Left renal cortex interstitium (tissue), 4 donors: ENCODE results near the gene COX8A. TPM values are rescaled to one million over a fixed set of nuclear protein-coding genes. Genes with fewer than 3 reads are reported as not detected.
"Not testable (repeated sequence)": the region's sequence is repeated elsewhere in the genome, so short reads cannot be mapped to it uniquely, and the experiment has no call there.

Source experiments
- DNase-seq, 4 donors: peaks; one replicate each; pipeline ENCODE4 v3.0.0-alpha.2; 2013; ENCODE audit warnings: low read depth in 4 of 4, low spot score in 2 of 4, missing footprints in 1 of 4
- polyA plus RNA-seq, 4 donors: library from polyadenylated mRNA; unstranded; fragments of 120-200 nt; gene quantifications; one replicate each; pipeline ENCODE4 v1.2.1, GENCODE V29; 2013; ENCODE audit not compliant: insufficient read length in 4 of 4

The COX8A gene
- polyA plus RNA-seq, 4 donors = 228 to 401 (median 302) TPM

DNA sequence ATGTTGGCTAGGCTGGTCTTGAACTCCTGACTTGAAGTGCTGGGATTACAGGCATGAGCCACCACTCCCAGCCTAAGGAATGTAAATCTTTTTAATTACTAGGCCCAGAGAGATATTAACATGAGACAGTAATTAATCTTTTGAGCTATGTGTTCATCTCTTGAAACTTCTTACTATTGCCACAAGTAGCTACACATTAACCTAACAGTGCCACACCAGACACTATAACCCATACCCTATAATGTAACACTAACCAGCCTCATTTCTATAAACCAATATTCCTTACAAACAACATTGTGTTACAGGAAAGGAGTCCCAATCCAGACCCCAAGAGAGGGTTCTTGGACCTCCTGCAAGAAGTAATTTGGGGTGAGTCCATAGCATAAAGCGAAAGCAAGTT lies 8.0 kb upstream of the COX8A start:
- no peak for DNase-seq

DNA sequence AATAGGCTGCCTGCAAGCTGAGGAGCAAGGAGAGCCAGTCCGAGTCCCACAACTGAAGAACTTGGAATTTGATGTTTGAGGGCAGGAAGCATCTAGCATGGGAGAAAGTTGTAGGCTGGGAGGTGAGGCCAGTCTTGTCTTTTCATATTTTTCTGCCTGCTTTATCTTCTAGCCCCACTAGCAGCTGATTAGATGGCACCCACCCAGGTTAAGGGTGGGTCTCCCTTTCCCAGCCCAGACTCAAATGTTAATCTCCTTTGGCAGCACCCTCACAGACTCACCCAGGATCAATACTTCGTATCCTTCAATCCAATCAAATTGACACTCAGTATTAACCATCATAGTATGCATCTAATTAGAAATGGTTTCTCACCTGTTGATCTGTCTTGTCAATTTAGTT lies 5.0 kb upstream of the COX8A start:
- no peak for DNase-seq

GRCh38 chr11:63970902-63971301 lies 3.5 kb upstream of the COX8A start:
- no peak for DNase-seq

DNA sequence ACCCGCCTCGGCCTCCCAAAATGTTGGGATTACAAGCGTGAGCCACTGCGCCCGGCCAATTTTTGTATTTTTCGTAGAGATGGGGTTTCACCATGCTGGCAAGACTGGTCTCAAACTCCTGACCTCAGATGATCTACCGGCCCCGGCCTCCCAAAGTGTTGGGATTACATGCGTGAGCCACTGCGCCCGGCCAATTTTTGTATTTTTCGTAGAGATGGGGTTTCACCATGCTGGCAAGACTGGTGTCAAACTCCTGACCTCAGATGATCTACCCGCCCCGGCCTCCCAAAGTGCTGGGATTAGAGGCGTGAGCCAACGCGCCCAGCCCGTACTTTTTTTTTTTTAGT lies 535 bp upstream of the COX8A start:
- not testable (repeated sequence) for DNase-seq

DNA sequence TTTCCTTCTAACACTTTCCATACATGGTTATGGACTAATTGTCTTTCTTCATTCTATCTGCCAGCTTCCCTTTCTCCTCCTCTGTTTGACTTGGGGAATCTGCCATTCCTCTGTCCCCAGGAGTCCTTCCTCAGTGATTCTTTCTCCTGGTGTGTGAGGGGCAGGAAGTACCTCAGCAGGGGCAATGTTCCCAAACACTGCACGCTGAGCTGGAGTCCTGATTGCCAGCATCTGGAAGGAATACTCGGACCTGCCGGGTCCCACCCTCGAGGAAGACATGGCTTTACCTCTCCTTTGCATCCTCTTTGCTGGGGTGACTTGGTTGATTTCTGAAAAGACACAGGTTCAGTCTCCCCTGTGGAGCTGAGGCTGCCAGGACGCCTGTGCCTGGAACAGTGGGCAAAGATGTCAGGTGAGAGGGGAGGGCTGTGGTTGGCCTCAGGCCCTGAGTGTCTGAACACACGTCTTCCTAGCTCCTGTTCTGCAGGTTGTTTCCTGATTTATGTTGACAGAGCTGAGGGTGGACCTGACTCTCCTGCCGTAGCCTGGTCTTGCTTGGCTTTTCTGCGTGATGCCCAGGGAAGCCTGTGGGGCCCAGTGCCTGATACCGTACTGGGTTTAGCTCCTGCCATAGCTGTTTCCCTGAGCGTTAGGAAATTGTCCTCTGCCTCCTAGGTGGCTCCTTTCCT lies 4.3 kb downstream of the COX8A start:
- no peak for DNase-seq

DNA sequence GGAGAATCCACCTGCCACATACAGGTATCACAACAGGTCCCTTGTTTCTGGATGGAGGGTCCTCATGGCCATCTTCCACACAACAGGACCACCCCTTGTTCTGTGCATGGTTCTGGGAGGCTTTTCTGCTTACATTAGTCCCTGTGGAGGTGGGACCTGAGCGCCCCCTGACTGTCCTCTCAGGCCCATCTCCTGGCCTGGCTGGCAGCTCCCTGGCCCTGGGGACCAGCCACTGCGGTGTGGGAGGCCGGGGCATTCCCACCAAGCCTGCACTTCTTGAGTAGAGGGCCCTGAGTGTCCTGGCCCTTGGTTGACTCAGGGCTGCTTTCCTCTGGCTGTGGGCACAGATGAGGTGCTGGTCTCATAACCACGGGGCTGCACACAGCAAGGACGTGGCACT lies 5.0 kb downstream of the COX8A start:
- no peak for DNase-seq

DNA sequence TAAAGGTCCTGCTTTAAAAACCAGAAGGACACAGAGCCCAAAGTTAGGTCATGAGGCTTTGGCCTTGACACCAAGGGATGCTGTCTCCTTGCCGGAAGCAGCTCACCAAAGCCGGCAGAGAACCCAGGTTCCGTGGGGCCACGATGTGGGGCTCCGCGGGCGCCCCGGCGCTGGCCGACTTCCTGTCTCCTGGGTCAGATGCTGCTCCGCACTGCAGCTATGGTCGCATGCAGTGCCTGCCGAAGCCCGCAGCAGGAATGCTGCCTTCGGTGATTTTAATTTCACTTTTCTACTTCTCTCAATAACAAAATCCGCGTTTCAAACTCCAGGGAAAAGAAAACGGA lies 11.4 kb downstream of the COX8A start:
- DNase-seq = no peak

GRCh38 chr11:63986156-63986931 lies 11.9 kb downstream of the COX8A start, which contains the start of gene OTUB1:
TSS of gene OTUB1 (plus strand) at chr11:63986438. CDS start at chr11:63986457, 19 bp downstream.
- peak in 2 of 4 donors; percentile 84 to 87 for DNase-seq

DNA sequence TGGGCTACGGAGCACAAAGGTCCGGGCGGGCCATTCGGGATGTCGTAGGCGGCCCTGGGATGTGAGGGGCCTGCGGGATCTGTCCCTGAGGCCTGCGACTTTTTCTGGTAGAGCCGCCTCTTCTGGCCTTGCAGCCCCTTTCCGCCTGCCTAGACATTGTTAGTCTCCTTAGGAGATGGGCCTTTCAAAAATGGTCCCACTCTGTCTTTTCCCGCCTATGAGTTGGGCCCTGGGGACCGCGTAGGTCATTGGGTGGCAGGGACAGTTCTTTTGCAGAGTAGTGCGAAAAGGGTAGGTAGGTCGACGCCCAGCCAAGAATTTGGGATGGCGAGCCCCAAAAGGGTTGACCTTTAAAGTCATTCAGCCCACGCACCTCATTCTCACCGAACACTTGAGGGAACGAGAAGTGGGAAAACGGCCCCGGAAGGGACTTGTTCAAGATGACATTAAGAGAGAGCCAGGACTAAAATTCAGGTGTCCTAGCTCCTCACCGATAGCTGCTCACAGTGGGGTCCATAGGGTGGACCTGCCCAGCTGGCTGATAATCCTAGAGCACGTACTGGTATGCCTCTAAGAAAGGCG lies 12.6 kb downstream of the COX8A start:
- DNase-seq = no peak

GRCh38 chr11:63991558-63991957 lies 17.1 kb downstream of the COX8A start:
- no peak for DNase-seq

DNA sequence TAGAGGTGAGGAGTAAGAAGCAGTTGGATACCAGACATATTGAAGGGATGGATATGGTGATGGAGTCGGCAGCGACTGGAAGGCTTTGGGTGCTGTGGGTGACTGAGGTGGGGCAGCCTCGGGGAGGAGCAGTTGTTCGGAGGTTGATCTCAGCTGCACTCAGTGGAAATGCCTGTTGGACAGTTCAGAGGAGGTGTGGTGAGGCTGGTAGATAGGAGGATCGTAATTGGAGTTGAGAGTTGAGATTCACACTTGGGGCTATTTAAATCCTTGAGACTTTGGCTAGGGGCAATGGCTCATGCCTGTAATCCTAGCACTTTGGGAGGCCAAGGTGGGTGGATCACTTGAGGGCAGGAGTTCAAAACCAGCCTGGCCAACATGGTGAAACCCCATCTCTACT lies 18.7 kb downstream of the COX8A start:
- DNase-seq = no peak

DNA sequence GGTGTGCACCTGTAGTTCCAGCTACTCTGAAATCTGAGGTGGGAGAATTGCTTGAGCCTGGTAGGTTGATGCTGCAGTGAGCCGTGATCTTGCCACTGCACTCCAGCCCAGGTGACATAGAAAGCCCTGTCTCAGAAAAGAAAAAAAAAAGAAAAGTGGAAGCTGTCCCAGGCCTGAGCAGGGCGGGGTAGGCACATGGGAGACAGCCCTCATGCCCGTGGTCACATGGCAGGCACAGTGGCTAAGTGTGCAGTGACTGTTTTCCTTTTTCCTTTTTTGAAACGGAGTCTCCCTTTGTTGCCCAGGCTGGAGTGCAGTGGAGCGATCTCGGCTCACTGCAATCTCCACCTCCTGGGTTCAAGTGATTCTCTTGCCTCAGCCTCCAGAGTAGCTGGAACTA lies 19.6 kb downstream of the COX8A start:
- DNase-seq = no peak

GRCh38 chr11:63996512-63996911 lies 22.1 kb downstream of the COX8A start:
- DNase-seq = no peak

DNA sequence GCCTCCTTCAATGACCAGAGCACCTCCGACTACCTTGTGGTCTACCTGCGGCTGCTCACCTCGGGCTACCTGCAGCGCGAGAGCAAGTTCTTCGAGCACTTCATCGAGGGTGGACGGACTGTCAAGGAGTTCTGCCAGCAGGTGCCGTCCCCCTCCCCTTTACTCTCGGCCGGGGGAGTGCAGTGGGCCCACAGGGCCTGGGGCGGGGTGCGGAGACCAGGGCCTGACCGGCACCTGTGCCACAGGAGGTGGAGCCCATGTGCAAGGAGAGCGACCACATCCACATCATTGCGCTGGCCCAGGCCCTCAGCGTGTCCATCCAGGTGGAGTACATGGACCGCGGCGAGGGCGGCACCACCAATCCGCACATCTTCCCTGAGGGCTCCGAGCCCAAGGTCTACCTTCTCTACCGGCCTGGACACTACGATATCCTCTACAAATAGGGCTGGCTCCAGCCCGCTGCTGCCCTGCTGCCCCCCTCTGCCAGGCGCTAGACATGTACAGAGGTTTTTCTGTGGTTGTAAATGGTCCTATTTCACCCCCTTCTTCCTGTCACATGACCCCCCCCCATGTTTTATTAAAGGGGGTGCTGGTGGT lies 22.8 kb downstream of the COX8A start:
- DNase-seq = no peak

DNA sequence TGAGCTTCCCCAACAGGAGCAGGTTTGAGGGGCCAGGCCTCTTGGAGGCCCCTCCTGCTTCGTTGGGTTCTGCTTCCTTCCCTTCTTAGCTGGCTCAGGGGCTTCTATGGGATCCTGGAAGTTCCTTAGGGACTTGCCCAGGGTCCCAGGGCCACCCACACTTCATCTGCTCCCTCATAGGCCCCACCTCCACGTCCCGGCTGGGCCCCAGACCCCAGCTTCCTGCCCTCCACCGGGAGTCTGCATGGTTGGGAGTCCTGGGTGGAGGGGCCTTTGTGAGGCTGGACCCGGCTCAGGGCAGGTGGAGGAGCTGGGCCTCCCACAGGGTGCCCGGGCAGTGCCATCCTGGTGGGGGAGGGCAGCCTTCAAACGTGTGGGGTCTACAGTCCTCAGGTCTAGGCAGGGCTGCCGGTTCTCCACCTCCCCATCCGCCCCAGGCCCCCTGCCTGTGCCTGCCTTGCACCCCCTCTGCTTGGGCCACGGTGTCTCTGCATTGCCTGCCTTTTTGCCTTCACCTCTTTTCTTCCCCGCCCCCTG lies 23.4 kb downstream of the COX8A start:
- no peak for DNase-seq

DNA sequence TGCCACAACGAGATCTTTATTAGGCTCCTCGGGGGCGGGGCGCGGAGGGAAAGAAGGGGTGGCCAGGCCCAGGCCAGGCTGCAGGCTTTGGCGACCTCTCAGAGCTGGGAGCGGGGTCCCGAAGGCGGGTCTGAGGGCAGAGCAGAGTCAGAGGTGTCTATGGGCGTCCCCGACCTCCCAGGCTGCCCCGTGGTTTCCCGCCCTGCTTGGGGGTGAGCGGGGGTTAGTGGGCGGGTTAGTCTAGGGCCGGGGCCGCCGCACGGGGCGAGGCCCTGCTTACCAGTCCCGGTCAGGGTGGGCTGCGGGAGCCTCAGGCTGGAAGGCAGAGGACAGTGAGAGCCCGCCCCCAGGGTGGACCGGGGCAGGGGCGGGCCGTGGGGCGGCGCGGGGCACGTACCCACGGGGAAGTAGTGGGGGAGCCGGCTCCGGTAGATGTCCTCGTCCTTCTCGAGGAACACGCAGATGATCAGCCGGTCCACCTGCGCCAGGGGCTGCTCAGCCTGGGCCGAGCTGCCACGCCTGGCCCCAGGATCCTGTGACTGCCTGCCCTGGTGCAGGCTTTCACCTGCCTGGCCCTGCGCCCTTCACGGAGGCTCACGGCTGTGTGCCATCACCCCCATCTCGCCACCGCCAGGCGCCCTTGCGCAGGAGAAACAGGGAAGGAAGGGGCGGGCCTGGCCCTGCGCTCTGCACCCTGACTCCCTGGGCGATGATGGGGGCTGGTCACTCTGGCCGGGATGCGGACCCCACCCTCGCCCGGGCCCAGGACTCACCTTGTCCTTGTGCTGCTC lies 24.3 kb downstream of the COX8A start:
- DNase-seq = no peak

DNA sequence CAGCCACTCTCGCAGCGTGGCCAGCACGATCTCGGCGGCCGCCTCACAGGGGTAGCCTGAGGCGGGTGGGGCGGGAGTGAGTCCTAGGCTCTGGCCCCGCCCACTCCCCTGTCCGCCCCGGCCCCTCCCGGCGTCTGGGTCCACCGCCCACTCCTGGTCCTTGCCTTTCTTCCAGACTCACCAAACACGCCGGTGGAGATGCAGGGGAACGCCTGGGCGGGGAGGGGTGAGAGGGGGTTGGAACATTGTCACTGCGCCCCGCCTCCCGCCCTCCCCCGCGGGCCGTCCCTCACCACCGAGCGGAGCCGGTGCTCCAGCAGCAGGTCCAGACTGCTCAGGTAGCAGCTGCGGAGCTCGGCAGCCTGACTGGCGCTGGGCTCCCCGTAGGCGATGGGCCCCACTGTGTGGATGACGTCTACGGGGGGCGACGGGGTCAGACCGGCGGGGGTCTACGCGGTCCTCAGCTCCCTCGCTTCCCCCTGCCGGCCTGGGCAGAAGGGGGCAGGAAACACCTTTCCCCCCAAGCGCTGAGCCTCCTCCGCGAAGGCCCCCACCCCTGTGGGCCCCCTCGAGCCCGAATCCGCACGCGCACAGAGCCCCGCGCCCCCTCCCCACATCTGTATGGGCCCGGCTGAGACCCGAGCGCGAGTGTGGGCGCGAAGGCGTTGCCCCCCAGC lies 25.1 kb downstream of the COX8A start:
- DNase-seq = no peak

DNA sequence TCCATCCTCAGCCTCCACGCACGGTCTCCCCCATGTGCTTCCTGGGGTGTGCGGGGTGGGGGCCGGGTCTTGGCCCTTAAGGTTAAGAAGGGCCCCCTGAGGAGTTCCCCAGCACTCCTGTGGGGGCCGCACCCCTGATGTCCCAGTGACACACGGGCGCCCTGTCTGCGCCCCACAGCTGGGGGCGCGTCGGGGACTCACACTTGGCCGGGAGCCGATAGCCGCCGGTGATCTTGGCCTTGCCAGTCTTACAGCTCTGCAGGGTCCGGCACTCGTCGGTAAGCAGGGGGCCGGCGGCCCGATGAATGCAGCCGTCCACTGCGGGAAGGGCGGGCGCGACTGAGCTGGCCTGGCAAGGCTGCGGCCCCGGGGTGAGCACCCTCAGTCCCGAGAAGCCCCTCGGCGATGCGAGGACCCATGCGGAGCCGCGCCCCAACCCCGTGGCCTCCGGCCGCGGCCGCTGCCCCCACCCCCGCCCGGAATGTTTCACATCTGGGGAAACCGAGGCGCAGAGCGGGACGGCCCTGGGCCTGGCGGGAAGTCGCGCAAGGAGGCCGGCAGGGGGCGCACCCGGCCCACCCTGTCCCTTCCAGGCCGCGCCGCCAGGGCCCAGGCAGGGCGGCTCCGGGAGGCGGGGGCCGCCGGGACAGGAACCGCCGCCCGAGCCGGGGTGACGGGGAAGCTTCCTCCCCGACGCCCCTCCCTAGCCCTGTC lies 25.8 kb downstream of the COX8A start:
- DNase-seq = peak in 1 of 4 donors; percentile 70

DNA sequence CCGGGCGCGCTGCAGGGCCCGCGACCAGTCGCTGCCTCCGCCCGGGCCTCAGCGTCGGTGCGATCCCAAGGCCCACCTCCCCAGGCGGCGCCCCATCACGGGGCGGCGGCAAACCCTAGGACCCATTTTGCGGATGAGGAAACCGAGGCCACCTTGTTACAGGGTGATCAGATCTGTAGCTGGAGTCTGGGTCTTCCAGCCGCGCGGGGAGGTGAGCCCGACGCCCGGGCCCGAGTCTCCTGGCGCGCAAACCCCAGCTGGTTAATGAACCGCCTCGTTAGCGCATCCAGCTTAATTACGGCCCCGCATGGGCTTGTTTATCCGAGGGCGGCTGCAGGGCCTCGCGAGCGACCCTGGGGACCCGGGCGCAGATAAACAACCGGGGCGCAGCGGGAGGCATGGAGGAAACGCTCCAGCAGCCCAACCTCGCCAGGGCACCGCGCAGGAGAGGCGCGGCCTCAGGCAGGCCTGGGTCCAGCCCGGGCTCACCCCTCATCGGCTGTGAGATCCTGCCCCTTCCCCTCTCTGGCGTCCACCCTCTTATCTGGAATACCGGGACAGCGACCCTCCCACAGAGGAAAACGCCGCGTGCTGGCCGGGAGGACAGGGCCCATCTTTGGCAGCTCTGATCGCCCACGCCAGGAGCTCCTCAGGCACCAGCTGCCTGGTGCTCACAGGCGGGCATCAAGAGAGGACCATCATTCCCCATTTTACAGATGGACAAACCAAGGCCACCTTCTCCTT lies 26.5 kb downstream of the COX8A start:
- no peak for DNase-seq
